Measurements from ENCODE around the gene ANKRD17.
A peak's percentile ranks its signal among the peaks of the same experiment; 100 is the strongest.

Gene ANKRD17

DNA sequence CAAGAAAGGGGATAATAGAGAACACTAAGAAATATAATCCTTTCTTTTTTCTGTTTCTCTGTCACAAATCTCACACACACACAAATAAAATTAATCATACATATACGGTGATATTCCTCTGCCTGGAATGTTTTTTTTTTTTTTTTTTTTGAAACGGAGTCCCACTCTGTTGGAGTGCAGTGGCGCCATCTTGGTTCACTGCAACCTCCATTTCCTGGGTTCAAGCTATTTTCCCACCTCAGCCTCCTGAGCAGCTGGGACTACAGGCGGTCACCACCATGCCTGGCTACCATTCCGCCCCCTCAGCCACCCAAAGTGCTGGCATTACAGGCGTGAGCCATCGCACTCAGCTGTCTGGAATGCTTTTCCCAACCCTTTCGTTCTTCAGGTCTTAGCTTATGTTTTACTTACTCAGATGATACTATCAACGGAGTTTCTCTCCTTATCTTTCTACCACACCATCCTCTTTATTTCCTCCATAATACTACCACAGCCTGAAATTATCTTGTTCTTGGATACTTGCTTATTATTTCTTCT lies 69.3 kb downstream of the ANKRD17 start:
- Mint-ChIP-seq H3K27ac (no peak overlapping the region), H3K9me3 (no peaks in the 10 kb centered on the region), H3K27me3 (no peaks in the 10 kb centered on the region), H3K36me3 (peaks cover 23% of the 10 kb centered on the region), H3K4me3 (no peak overlapping the region), H3K4me1 (peaks cover 64% of the 10 kb centered on the region)

DNA sequence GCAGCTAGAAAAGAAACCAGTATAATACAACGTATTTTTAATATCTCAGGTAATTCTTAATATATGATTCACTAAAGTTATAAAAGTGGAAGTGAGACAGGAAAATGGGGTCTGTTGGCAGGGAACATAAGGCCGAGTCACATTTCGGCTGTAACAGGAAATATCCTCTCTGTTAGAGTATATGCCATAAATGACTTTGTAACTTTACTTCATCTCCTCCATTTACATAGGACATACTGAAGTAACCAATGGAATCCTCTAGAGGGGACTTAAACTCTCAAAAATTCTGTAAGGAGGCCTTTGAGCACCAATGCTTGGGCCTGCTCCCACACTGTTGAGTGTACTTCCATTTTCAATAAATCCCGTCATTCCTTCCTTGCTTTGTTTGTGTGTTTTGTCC lies 71.3 kb downstream of the ANKRD17 start:
- Mint-ChIP-seq H3K36me3 (peaks cover 31% of the 10 kb centered on the region), H3K27ac (no peak overlapping the region), H3K4me3 (no peak overlapping the region), H3K4me1 (peaks cover 62% of the 10 kb centered on the region), H3K27me3 (no peaks in the 10 kb centered on the region), H3K9me3 (no peaks in the 10 kb centered on the region)

DNA sequence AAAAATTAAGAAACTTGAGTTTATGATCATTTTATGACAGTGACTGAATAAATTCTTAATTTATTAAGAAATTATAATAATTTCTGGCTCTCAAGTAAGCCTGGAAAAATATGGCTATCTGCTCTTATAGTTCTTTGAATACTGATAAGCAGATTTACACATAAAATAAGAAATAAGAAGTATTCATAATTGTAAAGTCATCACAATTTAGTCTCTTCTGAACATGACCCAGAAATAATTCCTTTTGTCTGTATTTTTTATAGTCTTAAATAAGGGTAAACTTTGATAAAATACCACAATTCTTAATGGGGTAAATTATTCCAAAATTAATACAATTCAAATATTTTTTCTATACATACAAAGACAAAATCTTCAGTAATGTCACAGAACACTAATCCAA lies 72.7 kb downstream of the ANKRD17 start:
- peaks cover 31% of the 10 kb centered on the region for H3K36me3 Mint-ChIP-seq
- no peaks in the 10 kb centered on the region for H3K9me3 Mint-ChIP-seq
- H3K4me3 Mint-ChIP-seq, result no peak overlapping the region

DNA sequence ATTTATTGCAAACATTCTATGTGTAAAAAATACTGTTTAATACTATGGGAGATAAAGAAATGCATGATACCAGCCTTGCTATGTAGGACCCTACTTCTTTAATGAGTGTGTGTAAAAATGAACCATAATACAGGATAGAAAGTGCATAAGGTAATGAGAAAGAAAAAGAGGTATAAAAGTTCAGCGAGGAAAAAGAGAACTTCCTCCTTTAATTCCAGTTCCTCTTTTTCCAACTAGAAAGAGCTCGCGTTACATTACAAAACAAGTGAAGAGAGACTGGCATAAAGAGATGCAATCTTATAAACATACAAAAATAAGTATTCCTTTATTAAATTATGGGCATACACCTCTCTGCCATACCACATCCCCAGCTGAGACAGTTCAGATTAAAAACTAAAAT lies 77.4 kb downstream of the ANKRD17 start:
- Mint-ChIP-seq H3K4me1 (peaks cover 50% of the 10 kb centered on the region), H3K27me3 (no peaks in the 10 kb centered on the region), H3K9me3 (no peaks in the 10 kb centered on the region), H3K27ac (no peak overlapping the region), H3K4me3 (no peak overlapping the region), H3K36me3 (peaks cover 22% of the 10 kb centered on the region)

More for the DNA sequence above, 72.7 kb downstream of the ANKRD17 start:
- H3K4me1 Mint-ChIP-seq, result peaks cover 57% of the 10 kb centered on the region
- H3K27ac Mint-ChIP-seq, result no peak overlapping the region
- no peaks in the 10 kb centered on the region for H3K27me3 Mint-ChIP-seq

DNA sequence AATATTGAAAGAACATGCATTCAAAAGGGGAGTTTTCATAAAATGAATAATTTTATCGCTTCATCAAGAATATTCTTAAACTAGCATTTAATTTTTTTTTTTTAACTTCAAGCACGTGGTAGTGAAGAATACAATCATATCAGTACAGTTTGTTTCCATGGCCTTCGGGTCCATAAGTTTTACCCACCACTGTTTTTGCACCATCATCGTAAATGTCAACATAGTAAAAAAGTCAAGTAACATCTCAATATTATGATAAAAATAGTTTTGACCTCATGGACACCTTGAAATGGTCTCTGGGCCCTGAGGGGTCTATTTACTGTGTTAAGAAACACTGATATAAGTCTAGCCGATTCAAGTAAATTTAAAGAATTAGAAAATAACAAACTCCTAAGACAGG lies 80.2 kb downstream of the ANKRD17 start:
- no peak overlapping the region for H3K4me3 Mint-ChIP-seq
- H3K9me3 Mint-ChIP-seq, result peaks cover 14% of the 10 kb centered on the region
- no peaks in the 10 kb centered on the region for H3K27me3 Mint-ChIP-seq
- H3K27ac Mint-ChIP-seq, result no peak overlapping the region
- H3K36me3 Mint-ChIP-seq, result peaks cover 44% of the 10 kb centered on the region
- peaks cover 71% of the 10 kb centered on the region for H3K4me1 Mint-ChIP-seq

DNA sequence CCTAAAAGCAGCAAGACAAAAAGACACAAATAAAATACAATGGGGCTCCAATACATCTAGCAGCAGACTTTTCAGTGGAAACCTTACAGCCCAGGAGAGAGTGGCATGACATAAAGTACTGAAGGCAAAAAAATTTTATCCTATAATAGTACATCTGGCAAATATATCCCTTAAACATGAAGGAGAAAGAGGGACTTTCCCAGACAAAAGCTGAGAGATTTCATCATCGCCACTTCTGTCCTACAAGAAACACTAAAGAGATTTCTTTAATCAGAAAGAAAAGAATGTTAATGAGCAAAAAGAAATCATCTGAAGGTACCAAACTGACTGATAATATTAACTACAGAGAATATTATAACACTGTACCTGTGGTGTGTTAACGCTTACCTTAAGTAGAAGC lies 86.4 kb downstream of the ANKRD17 start:
- peaks cover 76% of the 10 kb centered on the region for H3K36me3 Mint-ChIP-seq
- H3K4me1 Mint-ChIP-seq, result peaks cover 55% of the 10 kb centered on the region
- peak overlapping the region; percentile 19 for H3K27ac Mint-ChIP-seq
- H3K4me3 Mint-ChIP-seq, result no peak overlapping the region
- no peaks in the 10 kb centered on the region for H3K27me3 Mint-ChIP-seq
- peaks cover 15% of the 10 kb centered on the region for H3K9me3 Mint-ChIP-seq

DNA sequence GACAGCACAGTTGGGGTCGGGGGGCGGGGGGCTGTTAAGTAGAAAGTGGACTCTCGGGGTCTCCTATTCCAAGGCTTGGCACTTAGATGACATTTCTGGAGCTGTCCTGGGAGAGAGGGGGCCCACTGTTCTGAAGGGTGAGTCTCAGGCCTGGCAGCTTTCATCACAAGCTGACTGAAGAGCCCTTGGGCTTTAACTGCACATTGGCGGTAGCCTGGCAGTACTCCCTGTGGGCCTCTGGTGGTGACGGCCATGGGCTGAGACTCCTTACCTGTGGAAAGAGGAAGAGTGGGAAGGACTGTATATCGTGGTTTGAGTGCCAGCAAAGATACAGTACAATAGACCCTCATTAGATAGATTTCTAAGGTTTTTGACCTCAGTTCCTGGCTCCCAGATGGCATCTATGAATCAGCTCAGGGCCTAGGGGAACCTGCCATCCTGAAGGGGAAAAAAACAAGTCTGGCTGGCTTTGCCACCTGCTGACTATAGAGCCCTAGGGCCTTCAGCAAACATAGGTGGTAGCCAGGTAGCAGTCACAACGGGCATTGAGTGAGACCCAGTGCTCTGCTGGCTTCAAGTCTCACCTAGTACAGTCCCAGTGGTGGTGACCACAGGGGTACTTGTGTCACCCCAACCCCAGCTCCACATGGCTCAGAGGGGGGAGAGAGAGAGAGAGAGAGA lies 87.9 kb downstream of the ANKRD17 start:
- no peak overlapping the region for H3K4me3 Mint-ChIP-seq
- peaks cover 74% of the 10 kb centered on the region for H3K36me3 Mint-ChIP-seq
- H3K27ac Mint-ChIP-seq, result no peak overlapping the region

DNA sequence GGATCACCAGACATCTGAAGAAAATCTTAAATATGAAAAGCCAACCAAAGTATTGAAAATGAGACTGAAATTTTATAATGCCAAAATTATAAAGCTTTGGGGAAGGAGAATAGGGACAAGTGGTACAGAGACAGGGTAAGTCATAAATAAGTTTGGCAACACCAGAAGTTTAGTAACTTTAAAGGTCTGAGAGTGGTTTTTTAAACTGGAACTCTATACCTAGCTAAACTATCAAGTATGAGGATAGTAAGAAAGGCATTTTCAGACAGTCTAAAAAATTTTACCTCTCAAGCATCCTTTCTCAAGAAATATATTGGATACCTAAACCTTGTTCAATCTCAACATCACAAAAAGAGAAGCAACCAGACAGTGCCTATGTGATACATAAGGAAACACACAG lies 92.4 kb downstream of the ANKRD17 start:
- Mint-ChIP-seq H3K27ac (no peak overlapping the region), H3K36me3 (peaks cover 51% of the 10 kb centered on the region), H3K27me3 (no peaks in the 10 kb centered on the region), H3K4me3 (no peak overlapping the region), H3K4me1 (peaks cover 11% of the 10 kb centered on the region), H3K9me3 (peaks cover 5% of the 10 kb centered on the region)

More for the DNA sequence above, 87.9 kb downstream of the ANKRD17 start:
- Mint-ChIP-seq H3K4me1 (peaks cover 46% of the 10 kb centered on the region), H3K27me3 (no peaks in the 10 kb centered on the region), H3K9me3 (peaks cover 16% of the 10 kb centered on the region)

DNA sequence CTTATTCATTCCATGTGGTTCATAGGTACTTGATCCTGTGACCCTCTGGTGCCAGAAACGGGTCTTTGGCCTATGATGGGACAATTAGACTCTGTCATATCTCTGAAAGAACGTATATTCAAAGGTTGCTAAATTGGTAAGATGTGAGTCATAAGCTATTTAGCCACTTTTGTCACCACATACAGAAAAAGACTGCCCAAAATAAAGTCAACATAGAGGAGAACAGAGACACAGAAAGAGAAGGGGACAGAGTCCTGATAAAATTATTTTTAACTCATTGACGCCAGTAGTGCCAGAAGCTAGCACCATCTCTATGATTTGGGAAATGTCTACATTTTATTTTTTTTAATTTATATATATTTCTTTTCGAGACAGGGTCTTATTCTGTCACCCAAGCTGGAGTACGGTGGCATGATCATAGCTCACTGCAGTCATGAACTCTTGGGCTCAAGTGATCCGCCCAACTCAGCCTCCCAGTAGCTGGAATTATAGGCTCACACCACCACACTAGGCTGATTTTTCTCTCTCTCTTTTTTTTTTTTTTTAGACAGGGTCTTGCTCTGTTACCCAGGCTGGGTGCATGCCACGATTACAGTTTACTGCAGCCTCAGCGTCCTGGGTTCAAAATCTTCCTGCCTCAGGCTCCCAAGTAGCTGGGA lies 96.9 kb downstream of the ANKRD17 start:
- Mint-ChIP-seq H3K27me3 (no peaks in the 10 kb centered on the region), H3K9me3 (no peaks in the 10 kb centered on the region), H3K4me3 (no peak overlapping the region), H3K36me3 (peaks cover 33% of the 10 kb centered on the region), H3K27ac (peak overlapping the region; percentile 70), H3K4me1 (peaks cover 10% of the 10 kb centered on the region)

DNA sequence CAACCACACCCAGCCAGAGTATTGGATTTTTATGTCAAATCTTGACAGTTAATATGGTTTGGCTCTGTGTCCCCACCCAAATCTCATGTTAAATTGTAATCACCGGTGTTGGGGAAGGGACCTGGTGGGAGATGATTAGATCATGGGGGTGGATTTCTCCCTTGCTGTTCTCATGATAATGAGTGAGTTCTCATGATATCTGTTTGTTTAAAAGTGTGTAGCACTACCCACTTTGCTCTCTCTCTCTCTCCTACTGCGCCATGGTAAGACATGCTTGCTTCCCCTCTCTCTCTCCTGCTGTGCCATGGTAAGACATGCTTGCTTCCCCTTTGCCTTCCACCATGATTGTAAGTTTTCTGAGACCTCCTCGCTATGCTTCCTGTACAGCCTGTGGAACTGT lies 102.2 kb downstream of the ANKRD17 start:
- no peaks in the 10 kb centered on the region for H3K27me3 Mint-ChIP-seq
- H3K27ac Mint-ChIP-seq, result no peak overlapping the region
- H3K4me1 Mint-ChIP-seq, result peaks cover 3% of the 10 kb centered on the region
- peaks cover 22% of the 10 kb centered on the region for H3K36me3 Mint-ChIP-seq
- H3K9me3 Mint-ChIP-seq, result no peaks in the 10 kb centered on the region
- H3K4me3 Mint-ChIP-seq, result no peak overlapping the region

DNA sequence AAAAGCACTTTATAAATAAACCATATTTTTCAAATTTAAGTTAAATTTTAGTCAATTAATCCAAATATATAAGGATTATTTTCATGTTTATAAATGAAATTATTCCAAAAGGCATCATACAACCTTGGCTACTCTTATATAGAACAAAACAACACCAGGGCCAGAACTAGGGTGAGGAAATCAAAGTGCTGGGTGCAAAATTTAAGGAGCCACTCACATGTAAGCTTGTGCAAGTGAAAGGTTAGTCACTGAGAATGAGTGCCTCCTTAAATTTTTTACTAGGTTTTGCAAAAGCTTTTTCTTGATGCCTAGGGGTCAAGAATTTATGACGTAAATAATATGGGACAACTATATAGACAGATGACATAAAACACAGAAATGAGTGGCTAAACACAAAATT lies 105.7 kb downstream of the ANKRD17 start:
- Mint-ChIP-seq H3K27me3 (no peaks in the 10 kb centered on the region), H3K36me3 (peaks cover 25% of the 10 kb centered on the region), H3K4me1 (peaks cover 3% of the 10 kb centered on the region), H3K9me3 (no peaks in the 10 kb centered on the region), H3K27ac (no peak overlapping the region), H3K4me3 (no peak overlapping the region)

DNA sequence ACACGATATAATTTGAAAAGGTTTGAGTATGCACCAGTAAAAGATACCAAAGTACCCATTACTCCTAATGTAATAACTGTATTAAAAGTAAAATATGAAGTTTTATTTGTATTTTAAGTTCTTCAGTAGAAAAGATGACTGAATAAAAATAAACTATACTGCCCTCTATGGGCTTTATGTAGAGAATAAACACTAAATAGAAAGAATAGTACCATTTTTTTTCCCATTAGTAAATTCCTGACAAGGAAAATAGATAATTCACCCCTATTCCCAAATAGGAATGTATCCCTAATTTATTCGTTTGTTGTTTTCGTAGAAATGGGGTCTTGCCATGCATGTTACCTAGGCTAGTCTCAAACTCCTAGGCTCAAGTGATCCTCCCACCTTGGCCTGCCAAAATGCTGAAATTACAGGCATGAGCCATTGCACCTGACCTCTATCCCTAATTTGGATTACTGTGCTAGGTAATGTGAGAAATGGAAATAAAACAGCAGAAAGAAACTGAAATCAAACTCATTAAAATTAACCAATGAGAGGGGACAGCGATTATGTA lies 115.5 kb downstream of the ANKRD17 start:
- no peaks in the 10 kb centered on the region for H3K9me3 Mint-ChIP-seq
- H3K27ac Mint-ChIP-seq, result no peak overlapping the region
- no peak overlapping the region for H3K4me3 Mint-ChIP-seq
- peaks cover 27% of the 10 kb centered on the region for H3K36me3 Mint-ChIP-seq
- peaks cover 10% of the 10 kb centered on the region for H3K4me1 Mint-ChIP-seq
- no peaks in the 10 kb centered on the region for H3K27me3 Mint-ChIP-seq

DNA sequence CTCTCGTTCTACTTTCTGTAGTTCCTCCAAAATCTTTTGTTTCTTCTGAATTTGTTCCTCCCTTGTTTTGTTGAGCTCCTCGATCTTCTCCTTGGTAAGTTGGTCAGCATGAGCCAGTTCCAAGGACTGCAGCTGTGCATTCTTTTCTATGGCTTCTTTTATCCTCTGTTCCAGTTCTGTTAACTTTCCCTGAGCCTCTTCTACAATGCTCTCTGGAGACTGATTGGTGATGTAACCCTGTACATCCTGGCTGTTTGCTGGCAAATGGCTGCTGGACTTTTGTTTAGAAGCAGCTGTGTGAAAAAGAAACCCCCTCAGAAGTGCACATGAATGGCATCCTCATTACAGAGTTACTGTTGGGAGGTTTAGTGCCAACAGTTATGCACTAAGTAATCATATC lies 118.6 kb downstream of the ANKRD17 start:
- no peaks in the 10 kb centered on the region for H3K9me3 Mint-ChIP-seq
- H3K27me3 Mint-ChIP-seq, result no peaks in the 10 kb centered on the region
- H3K4me1 Mint-ChIP-seq, result peaks cover 15% of the 10 kb centered on the region
- H3K27ac Mint-ChIP-seq, result no peak overlapping the region
- no peak overlapping the region for H3K4me3 Mint-ChIP-seq
- H3K36me3 Mint-ChIP-seq, result peaks cover 23% of the 10 kb centered on the region

DNA sequence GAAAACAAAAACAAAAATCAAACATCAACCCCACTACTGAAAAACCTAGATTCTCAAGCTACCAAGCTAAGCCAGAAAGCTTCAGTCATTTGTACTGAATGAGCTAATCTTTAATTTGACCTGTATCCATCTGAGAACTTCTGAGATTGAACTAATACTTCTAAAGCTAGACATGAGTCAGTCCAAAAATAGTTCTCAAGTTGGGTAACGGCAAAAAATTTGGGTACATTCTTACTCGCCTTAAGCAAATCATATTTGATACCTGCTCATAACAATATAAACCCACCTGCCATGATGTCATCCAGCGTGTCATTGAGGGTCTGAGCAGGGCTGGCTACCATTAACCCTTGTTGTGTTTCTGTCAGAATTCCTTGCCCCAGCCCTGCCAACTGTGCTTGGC lies 119.4 kb downstream of the ANKRD17 start:
- Mint-ChIP-seq H3K27me3 (no peaks in the 10 kb centered on the region), H3K4me3 (no peak overlapping the region), H3K36me3 (peaks cover 23% of the 10 kb centered on the region), H3K27ac (peak overlapping the region; percentile 55), H3K9me3 (no peaks in the 10 kb centered on the region), H3K4me1 (peaks cover 15% of the 10 kb centered on the region)

DNA sequence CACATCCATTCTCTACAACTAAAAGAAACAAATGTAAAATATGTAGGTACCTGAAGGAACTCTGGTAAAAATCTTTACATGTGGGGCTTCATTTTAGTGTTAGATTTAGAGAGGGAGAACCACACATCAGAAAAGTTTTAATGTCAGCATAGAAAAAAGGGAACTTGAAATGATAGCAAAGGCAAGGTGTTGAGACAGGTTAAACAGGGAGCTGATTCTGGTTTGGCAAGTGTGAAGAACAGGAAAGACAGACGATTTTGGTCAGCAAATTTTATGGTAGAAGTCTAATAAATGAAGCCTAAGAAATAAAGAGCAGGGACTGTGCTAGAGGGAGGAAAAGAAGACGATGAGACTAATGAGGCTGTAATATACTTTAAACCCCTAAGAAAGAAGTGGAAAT lies 121.5 kb downstream of the ANKRD17 start:
- Mint-ChIP-seq H3K9me3 (no peaks in the 10 kb centered on the region), H3K27ac (peak overlapping the region; percentile 73), H3K27me3 (no peaks in the 10 kb centered on the region), H3K36me3 (peaks cover 19% of the 10 kb centered on the region), H3K4me1 (peaks cover 15% of the 10 kb centered on the region), H3K4me3 (no peak overlapping the region)

DNA sequence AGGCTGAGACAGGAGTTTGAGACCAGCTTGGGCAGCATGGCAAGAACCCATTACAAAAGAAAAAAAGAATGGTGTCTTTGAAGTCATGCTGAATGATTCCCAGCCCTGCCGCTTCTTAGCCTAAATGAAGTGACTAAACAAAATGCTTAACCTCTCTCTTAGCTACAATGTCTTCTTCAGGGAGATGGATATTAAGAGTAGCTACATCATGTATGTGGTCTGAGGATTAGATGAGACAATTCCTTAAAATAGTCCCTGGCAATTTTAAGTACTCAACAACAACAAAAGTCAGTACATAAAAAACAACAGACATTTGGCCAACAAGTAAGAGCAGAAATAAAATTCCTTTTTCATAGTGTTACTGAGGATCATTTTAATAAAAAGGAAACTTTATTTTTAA lies 124.8 kb downstream of the ANKRD17 start:
- no peaks in the 10 kb centered on the region for H3K9me3 Mint-ChIP-seq
- no peaks in the 10 kb centered on the region for H3K27me3 Mint-ChIP-seq
- peak overlapping the region; percentile 65 for H3K27ac Mint-ChIP-seq
- H3K4me1 Mint-ChIP-seq, result peaks cover 10% of the 10 kb centered on the region
- no peak overlapping the region for H3K4me3 Mint-ChIP-seq
- peaks cover 13% of the 10 kb centered on the region for H3K36me3 Mint-ChIP-seq

All from activated naive CD4-positive, alpha-beta T cell treated with anti-CD3 and anti-CD28 coated beads, Interleukin-2, amount 50 U/mL, for 24 hours (primary cell).